ENCODE results near the gene CSNK1D.

DNA sequence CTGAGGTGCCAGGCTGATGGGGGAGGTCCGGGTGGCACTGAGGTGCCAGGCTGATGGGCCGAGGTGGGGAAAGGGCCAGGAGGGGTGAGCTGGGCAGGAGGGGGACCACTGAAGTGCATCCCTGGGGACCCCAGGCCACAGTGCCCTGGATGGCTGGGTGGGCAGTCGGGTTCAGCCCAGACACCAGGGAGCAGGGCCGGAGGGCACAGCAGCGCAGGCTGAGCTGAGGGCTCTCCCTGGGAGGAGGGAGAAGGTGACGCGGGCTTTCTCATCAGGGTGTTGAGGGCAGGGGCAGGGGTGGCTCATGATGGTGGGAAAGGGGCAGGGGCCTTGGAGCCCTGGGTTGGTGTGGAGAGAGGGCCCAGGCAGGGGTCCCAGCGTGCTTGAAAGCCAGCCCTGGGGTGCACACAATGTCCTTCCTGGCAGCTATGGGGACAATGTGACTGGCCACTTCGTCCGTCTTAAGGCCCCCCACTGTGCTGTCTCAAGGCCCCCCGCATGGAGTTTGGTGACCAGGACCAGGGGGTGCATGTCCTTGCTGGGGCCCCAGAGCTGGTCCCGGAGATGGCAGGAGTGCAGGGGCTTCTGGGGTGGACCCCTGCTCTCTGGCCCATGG lies 27.9 kb upstream of the CSNK1D start:
- TF ChIP-seq, protein P1, sequence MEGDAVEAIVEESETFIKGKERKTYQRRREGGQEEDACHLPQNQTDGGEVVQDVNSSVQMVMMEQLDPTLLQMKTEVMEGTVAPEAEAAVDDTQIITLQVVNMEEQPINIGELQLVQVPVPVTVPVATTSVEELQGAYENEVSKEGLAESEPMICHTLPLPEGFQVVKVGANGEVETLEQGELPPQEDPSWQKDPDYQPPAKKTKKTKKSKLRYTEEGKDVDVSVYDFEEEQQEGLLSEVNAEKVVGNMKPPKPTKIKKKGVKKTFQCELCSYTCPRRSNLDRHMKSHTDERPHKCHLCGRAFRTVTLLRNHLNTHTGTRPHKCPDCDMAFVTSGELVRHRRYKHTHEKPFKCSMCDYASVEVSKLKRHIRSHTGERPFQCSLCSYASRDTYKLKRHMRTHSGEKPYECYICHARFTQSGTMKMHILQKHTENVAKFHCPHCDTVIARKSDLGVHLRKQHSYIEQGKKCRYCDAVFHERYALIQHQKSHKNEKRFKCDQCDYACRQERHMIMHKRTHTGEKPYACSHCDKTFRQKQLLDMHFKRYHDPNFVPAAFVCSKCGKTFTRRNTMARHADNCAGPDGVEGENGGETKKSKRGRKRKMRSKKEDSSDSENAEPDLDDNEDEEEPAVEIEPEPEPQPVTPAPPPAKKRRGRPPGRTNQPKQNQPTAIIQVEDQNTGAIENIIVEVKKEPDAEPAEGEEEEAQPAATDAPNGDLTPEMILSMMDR (IDR thresholded peaks at IDR 0.05): no peak
- TF ChIP-seq POLR2A (IDR thresholded peaks at IDR 0.05): no peak

All from body of pancreas (tissue), 4 donors.